Adrenal gland (tissue), 12 donors: Measurements from ENCODE around the gene FAM110A. TPM values are rescaled to one million over a fixed set of nuclear protein-coding genes. Genes with fewer than 3 reads are reported as not detected.

ENCODE experiments used
- DNase-seq, 7 donors: peaks; one replicate each; pipeline ENCODE4 v3.0.0-alpha.2; 2019 to 2020
- H3K27ac ChIP-seq, 5 donors: fragments of 200-600 bp; sonication (generic) in 4 of 5; 1 replicate in 3 of 5; 2 replicates in 2 of 5; pipeline versions ENCODE4 v1.5.1 to v1.8.0; 2016 to 2020; ENCODE audit warnings: mild to moderate bottlenecking in 1 of 5
- H3K27me3 ChIP-seq: fragments of 200-600 bp; 2 replicates; pipeline ENCODE4 v1.8.0; 2021
- H3K36me3 ChIP-seq, 2 donors: fragments of 200-600 bp; replicated peaks in 1 of 2; 1 replicate in 1 of 2; 2 replicates in 1 of 2; pipeline versions ENCODE4 v1.5.1 to v1.8.0; 2018 to 2022
- H3K4me1 ChIP-seq, 2 donors: fragments of 200-600 bp; replicated peaks in 1 of 2; 1 replicate in 1 of 2; 2 replicates in 1 of 2; pipeline versions ENCODE4 v1.5.1 to v1.8.0; 2018 to 2021
- H3K4me3 ChIP-seq, 4 donors: fragments of 200-600 bp; sonication (generic) in 3 of 4; one replicate each; pipeline ENCODE4 v1.5.1; 2016 to 2018
- H3K9me3 ChIP-seq, 3 donors: fragments of 200-600 bp; sonication (generic) in 1 of 3; replicated peaks in 1 of 3; 1 replicate in 2 of 3; 2 replicates in 1 of 3; pipeline versions ENCODE4 v1.5.1 to v1.8.0; 2016 to 2021
- POLR2A ChIP-seq, 2 donors: fragments of 450-650 bp; IDR thresholded peaks; one replicate each; pipeline ENCODE4 v1.6.1; 2017; ENCODE audit warnings: antibody characterized with exemption in 2 of 2, mild to moderate bottlenecking in 2 of 2, moderate library complexity in 1 of 2
- WGBS, 4 donors: extraction: QIAGEN DNeasy Blood & Tissue Kit in 2 of 4; methylation state at CpG; one replicate each; pipeline versions ENCODE4 v1.1.5 to v1.1.7; 2013 to 2017; 5-methylcytosine and 5-hydroxymethylcytosine counted together
- intact Hi-C, 2 donors: fragments of 100-400 bp; cut with DNase I; formaldehyde crosslinking; loops; one replicate each; pipeline versions ENCODE4 v1.14.1 to v1.15.0; 2022 to 2023
- polyA plus RNA-seq, 3 donors: library from polyadenylated mRNA; stranded (reverse); fragments of 200-250 nt in 2 of 3; fragments of 350-450 nt in 1 of 3; fragmentation: Illumina TruSeq in 1 of 3; extraction: RNeasy Lipid Tissue Mini Kit (QIAGEN cat#74804) in 1 of 3; gene quantifications; one replicate each; pipeline ENCODE4 v1.2.3, GENCODE V29; 2013 to 2014
- total RNA-seq, 9 donors: library from RNA; depleted of rRNA in 4 of 9; stranded (reverse); fragments of >200 nt in 4 of 9; fragments of 120-200 nt in 1 of 9; fragmentation: NEBNext Ultra II Directional in 1 of 9; extraction: Animal tissue kit (Norgen Biotek cat#: 25700) in 1 of 9; gene quantifications; one replicate each; pipeline versions ENCODE4 v1.1.0 to v1.2.4, GENCODE V29; 2013 to 2023
- TF ChIP-seq, protein P1 (sequence below), 6 experiments: fragments of 450-650 bp in 4 of 6; fragments of 200-600 bp in 2 of 6; sonication (generic) in 1 of 6; IDR thresholded peaks; 1 replicate in 5 of 6; 2 replicates in 1 of 6; pipeline versions ENCODE4 v1.5.1 to v1.8.0; 2016 to 2021; ENCODE audit warnings: antibody characterized with exemption in 6 of 6, mild to moderate bottlenecking in 2 of 6, moderate library complexity in 1 of 6
- donor health status: healthy with polysubstance abuse.
- donor health status: Bipolar disorder and iron deficiency.
- donor health status: DM: yes; HTN: yes; CAD: no.
- donor health status: DM: no; HTN: no; CAD: no.
- donor health status: DM: no; HTN: no; CAD: no.
- donor health status: DM: yes; HTN: yes; CAD: no.

The FAM110A gene
- total and polyA plus RNA-seq, 12 donors, result 2.2 to 16.7 (median 8.4) TPM

DNA sequence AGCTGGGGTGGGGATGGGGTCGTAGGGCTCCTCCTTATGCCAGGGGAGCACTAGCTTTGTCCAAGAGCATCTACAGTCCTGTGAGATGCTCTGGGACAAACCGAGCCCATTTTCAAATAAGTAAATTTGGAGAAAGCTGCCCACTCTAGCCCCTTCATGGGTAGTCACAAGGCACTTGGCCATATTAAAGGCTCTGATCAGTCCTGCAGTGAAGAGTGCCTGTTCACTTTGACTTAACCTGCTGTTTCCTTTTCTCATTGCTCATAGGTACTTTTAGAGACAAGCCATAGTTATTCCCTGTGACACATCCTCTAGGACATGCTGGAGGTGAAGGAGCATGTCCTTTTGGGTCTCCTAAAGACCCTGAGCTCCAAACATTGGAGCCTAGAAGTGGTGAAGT lies 38.4 kb downstream of the FAM110A start:
- Histone ChIP-seq H3K27ac (no peak overlapping the region), H3K4me1 (no peaks in the 10 kb centered on the region), H3K9me3 (no peaks in the 10 kb centered on the region), H3K36me3 (no peaks in the 10 kb centered on the region), H3K27me3 (no peaks in the 10 kb centered on the region), H3K4me3 (no peak overlapping the region)
- intact Hi-C loops, result no loop called here
- TF ChIP-seq POLR2A (IDR thresholded peaks at IDR 0.05), result no peak
- TF ChIP-seq, protein P1, sequence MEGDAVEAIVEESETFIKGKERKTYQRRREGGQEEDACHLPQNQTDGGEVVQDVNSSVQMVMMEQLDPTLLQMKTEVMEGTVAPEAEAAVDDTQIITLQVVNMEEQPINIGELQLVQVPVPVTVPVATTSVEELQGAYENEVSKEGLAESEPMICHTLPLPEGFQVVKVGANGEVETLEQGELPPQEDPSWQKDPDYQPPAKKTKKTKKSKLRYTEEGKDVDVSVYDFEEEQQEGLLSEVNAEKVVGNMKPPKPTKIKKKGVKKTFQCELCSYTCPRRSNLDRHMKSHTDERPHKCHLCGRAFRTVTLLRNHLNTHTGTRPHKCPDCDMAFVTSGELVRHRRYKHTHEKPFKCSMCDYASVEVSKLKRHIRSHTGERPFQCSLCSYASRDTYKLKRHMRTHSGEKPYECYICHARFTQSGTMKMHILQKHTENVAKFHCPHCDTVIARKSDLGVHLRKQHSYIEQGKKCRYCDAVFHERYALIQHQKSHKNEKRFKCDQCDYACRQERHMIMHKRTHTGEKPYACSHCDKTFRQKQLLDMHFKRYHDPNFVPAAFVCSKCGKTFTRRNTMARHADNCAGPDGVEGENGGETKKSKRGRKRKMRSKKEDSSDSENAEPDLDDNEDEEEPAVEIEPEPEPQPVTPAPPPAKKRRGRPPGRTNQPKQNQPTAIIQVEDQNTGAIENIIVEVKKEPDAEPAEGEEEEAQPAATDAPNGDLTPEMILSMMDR (IDR thresholded peaks at IDR 0.05), result no peak
- 60 to 81% (median 62%) methylated on average over 2 of the region's 2 CpGs; no CpG with 5 or more reads in 1 of the 4 donors for WGBS, 4 donors
- no peak for DNase-seq

DNA sequence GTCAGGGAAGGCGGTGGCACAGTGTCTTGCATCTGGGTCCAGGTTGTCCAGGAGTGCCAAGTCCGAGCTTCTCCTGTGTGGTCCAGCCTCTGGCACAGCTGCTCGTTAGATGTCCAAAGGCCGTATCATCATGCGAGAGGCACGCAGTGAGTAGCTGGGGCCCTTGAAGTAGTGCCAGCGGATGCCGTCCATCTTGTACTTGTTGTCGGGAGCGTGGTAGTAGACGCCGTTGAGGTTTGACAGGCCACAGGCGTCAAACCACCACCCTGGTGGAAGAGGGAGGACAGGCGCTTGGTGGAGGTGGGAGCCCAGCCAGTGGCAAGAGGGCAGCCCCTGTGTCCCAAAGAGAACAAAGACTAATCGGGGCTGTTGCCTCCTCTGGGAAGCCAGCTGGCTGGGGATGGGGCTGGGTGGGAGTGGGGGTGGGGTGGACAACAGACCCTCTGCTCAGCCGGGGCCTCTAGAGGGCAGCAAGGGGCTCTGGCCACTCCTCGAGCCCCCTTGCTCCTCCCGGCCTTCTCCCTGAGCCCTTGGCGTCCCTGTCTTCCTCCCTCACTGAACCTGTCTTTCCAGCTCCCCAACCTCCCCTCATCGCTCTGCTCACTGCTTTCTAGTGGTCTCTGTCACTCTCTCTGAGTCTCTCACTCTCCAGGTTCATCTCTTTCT lies 39.5 kb downstream of the FAM110A start:
- intact Hi-C loops, result no loop called here
- Histone ChIP-seq H3K36me3 (no peaks in the 10 kb centered on the region), H3K27ac (no peak overlapping the region), H3K9me3 (no peaks in the 10 kb centered on the region), H3K27me3 (no peaks in the 10 kb centered on the region), H3K4me1 (no peaks in the 10 kb centered on the region), H3K4me3 (no peak overlapping the region)
- 50 to 69% (median 61%) methylated on average over 13 to 20 of the region's 20 CpGs for WGBS, 4 donors
- TF ChIP-seq, protein P1 (IDR thresholded peaks at IDR 0.05), result no peak
- no peak for TF ChIP-seq POLR2A (IDR thresholded peaks at IDR 0.05)
- DNase-seq, result no peak

DNA sequence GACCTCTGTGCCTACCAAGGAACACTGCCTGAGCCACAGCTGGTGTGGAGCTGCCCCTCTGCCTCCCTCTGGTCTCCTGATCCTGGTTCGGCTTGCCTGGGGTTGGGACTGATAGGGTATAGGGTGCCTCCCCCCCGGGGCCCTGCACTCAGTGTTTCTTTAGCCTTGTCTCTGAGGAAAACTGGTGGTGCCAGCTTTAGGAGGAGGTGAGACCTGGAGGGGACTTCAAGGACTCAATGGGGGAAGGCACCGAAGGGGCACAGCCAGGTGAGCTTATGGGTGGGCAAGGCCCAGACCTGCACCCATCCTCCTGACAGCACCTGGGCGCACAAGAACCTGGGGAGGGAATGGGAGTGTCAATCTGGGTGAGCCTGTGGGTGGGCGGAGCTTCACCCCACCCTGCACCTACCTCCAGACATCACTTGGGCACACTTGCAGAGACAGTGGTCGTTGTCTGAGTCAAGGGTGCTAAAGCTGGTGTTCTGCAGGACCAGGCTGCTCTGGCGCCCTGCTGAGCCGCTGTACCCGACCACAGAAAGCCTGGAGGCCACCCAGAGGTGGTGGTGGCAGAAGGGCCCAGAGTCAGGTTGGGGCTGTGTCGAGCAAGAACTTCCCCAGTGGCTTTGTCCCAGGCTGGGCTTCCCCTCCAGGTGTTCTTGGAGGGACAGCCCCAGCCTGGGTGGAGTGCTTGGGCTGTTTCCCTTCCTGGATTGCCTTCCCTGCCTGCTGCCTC lies 40.5 kb downstream of the FAM110A start:
- Histone ChIP-seq H3K4me1 (no peaks in the 10 kb centered on the region), H3K9me3 (no peaks in the 10 kb centered on the region), H3K27ac (no peak overlapping the region), H3K36me3 (no peaks in the 10 kb centered on the region), H3K4me3 (no peak overlapping the region), H3K27me3 (no peaks in the 10 kb centered on the region)
- TF ChIP-seq, protein P1 (IDR thresholded peaks at IDR 0.05), result no peak
- TF ChIP-seq POLR2A (IDR thresholded peaks at IDR 0.05), result no peak
- 77 to 79% (median 79%) methylated on average over 8 to 10 of the region's 10 CpGs for WGBS, 4 donors
- no peak for DNase-seq
- intact Hi-C loops, result no loop called here

DNA sequence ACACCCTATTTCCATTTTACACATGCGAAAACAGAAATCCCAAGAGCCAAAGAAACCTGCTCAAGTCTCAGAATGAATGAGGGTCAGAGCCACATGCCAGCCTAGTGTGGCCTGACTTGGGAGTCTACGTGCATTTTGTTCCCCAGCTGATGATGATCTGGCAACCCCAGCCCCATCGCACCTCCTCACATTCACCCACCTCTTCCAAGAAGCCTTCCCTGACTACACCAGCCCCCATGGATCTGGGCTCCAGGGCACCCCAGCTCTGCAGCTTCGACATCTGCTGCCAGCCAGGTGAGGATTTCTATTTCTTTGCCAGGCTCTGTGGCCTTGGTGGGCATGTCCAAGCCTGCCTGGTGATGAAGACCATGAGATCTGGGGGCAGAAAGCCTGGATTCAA lies 41.6 kb downstream of the FAM110A start:
- DNase-seq, result no peak
- no peaks in the 10 kb centered on the region for H3K36me3 ChIP-seq
- H3K9me3 ChIP-seq, result no peaks in the 10 kb centered on the region
- no peak overlapping the region for H3K27ac ChIP-seq
- WGBS, 4 donors, result 80 to 88% (median 85%) methylated on average over 4 of the region's 4 CpGs
- TF ChIP-seq POLR2A (IDR thresholded peaks at IDR 0.05), result no peak
- TF ChIP-seq, protein P1 (IDR thresholded peaks at IDR 0.05), result no peak
- no peaks in the 10 kb centered on the region for H3K27me3 ChIP-seq
- H3K4me1 ChIP-seq, result no peaks in the 10 kb centered on the region
- intact Hi-C loops, result no loop called here
- no peak overlapping the region for H3K4me3 ChIP-seq
